ENCODE results near the gene MTOR. TPM values are rescaled to one million over a fixed set of nuclear protein-coding genes. Genes with fewer than 3 reads are reported as not detected.

MTOR gene
- total and polyA plus RNA-seq, 2 donors (not counting 3 experiments of a cell fraction or from before 2014, with no cell fraction given): 33.5 to 50.4 TPM

DNA sequence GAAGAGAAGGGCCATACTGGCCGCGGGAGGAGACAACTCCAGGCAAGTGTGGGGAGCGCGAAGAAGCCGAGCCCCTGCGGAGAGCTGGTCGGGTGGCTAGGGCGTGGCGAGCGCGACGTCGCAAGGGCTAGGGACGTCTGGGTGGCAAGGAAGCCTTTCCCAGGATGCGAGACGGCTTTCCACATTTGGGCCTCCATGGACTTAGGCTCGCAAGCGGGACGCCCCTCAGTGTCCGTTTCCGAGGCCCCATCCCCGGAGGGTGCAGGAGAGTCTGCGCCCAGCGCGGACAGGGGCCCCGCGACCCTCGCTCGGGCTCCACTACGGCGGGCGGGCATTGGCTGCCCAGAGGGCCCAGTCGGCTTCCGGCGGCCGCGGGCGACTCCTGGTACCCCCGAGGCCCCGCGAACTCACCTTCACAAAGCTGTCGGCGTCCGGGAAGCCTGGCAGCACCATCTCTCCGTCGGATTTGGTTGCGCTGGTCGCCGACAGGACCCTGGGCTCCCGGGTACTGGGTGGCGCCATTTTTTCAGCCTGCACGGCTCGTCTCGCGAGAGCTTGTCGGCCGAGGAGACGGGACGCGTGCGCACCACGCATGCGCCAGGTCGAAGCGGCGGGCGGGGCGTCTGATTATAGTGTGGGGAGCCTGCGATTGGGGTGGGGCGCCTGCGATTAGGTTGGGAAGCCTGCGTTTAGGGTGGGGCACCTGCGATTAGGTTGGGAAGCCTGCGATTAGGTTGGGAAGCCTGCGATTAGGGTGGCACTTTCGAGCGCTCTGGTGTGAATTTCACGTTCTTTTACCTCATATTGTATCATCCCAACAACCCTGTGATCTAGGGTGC is 162.8 kb downstream of the MTOR start, which contains the start of gene EXOSC10:
Gene EXOSC10, minus strand, starts transcription at position 560 of the 839 bp plus-strand sequence. Its CDS starts 38 bp downstream, at position 522.
- peak; percentile 88 for DNase-seq (ENCODE audit: low read depth, low spot score)
- Histone ChIP-seq H3K4me3 (replicated peaks in 1 of 3; ENCODE audit: insufficient read depth in 1 of 3, low read depth in 1 of 3, low read length in 3 of 3) (peak within 1 kb of the TSS; percentile 49 to 100 (median 99)), H3K79me2 (ENCODE audit: control insufficient read depth, insufficient read depth, low read length) (peaks cover 20% of the 10 kb centered on the region), H3K4me2 (ENCODE audit: insufficient read depth, low read length) (peak within 1 kb of the TSS; percentile 100), H3K4me1 (ENCODE audit: control insufficient read depth, extremely low read depth, insufficient read depth, low read length) (peaks cover 12% of the 10 kb centered on the region), H3K27ac (ENCODE audit: insufficient read depth, low read depth, low read length) (peak within 1 kb of the TSS; percentile 84), H3K9ac (replicated peaks; ENCODE audit: extremely low read depth, insufficient read depth, low read length) (peak within 1 kb of the TSS; percentile 98), H3K36me3 (ENCODE audit: control insufficient read depth in 2 of 2, extremely low read depth in 1 of 2, insufficient read depth in 2 of 2, low read length in 2 of 2) (peaks cover 5 to 15% of the 10 kb centered on the region in 2 experiments), H4K20me1 (replicated peaks; ENCODE audit: control insufficient read depth, extremely low read depth, insufficient read depth, low read length) (no peaks in the 10 kb centered on the region), H3K27me3 (ENCODE audit: control insufficient read depth in 2 of 2, insufficient read depth in 2 of 2, low read length in 2 of 2) (no peaks in the 10 kb centered on the region), H3K9me1 (replicated peaks; ENCODE audit: control insufficient read depth, extremely low read depth, insufficient read depth, low read length) (no peaks in the 10 kb centered on the region), H2AFZ (ENCODE audit: low read depth, low read length) (peak within 1 kb of the TSS; percentile 96), H3K9me3 (replicated peaks; ENCODE audit: control insufficient read depth, insufficient read depth, low read length) (no peaks in the 10 kb centered on the region)
- ChIA-PET CTCF (interaction anchor here (1.0 to 3.0 kb wide), 6 partner anchors 8 to 546 kb away, joined by 3 to 16 read pairs (median 8); no protein-coding TSS in a partner anchor), POLR2A (interaction anchor here (0.6 to 0.8 kb wide), 2 partner anchors 13 to 88 kb away, joined by 3 read pairs; no protein-coding TSS in a partner anchor)
- TF ChIP-seq POLR2A (IDR thresholded peaks at IDR 0.05; ENCODE audit: low read depth, low read length): peak; percentile 47
- TF ChIP-seq, protein P1, sequence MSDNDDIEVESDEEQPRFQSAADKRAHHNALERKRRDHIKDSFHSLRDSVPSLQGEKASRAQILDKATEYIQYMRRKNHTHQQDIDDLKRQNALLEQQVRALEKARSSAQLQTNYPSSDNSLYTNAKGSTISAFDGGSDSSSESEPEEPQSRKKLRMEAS (IDR thresholded peaks at IDR 0.05; ENCODE audit: insufficient read depth, insufficient read length): no peak
- TF ChIP-seq EZH2 (IDR thresholded peaks at IDR 0.05; ENCODE audit: borderline replicate concordance, low read depth, low read length, severe bottlenecking): no peak
- TF ChIP-seq CTCF (IDR thresholded peaks at IDR 0.05; ENCODE audit: extremely low read depth in 1 of 2, insufficient read depth in 1 of 2, low read depth in 1 of 2, low read length in 2 of 2): no peak
- peak; percentile 70 for TF ChIP-seq POLR2AphosphoS5 (IDR thresholded peaks at IDR 0.05; ENCODE audit: insufficient read depth, low read depth, low read length)
- peak; percentile 73 for FAIRE-seq
- no TSS peak for BruUV-seq (replicated peaks)
- intact Hi-C loops (cut with micrococcal nuclease): loop anchor here (2.0 to 5.0 kb wide), 2 partner anchors 37 to 87 kb away; partner anchors contain the start of genes SRM and TARDBP
- dilution Hi-C loops (cut with MboI; ENCODE audit: extremely low pct_ligation_motif_present, low sequenced_read_pairs): no loop called here

Data from endothelial cell of umbilical vein (primary cell).